ENCODE results near the gene TMEM167B. TPM values are rescaled to one million over a fixed set of nuclear protein-coding genes. Genes with fewer than 3 reads are reported as not detected.

Gene TMEM167B
- total RNA-seq, 4 donors from 2014 or later: 13.5 to 28.2 (median 19.5) TPM

GRCh38 chr1:109105881-109106280 lies 15.3 kb downstream of the TMEM167B start:
- Histone ChIP-seq H3K9me3 (no peaks in the 10 kb centered on the region), H3K36me3 (peaks cover 0 to 6% (median 0%) of the 10 kb centered on the region in 3 donors), H3K27ac (no peak overlapping the region), H3K4me1 (peaks cover 0 to 28% (median 0%) of the 10 kb centered on the region in 4 donors), H3K4me3 (no peak overlapping the region), H3K27me3 (no peaks in the 10 kb centered on the region)
- 81 to 83% methylated on average over 4 of the region's 4 CpGs for WGBS, 2 donors
- no peak for DNase-seq (ENCODE audit: low spot score in 2 of 2)
- TF ChIP-seq EP300 (IDR thresholded peaks at IDR 0.05) (no peak), CTCF (IDR thresholded peaks at IDR 0.05) (no peak), POLR2A (IDR thresholded peaks at IDR 0.05) (no peak)

DNA sequence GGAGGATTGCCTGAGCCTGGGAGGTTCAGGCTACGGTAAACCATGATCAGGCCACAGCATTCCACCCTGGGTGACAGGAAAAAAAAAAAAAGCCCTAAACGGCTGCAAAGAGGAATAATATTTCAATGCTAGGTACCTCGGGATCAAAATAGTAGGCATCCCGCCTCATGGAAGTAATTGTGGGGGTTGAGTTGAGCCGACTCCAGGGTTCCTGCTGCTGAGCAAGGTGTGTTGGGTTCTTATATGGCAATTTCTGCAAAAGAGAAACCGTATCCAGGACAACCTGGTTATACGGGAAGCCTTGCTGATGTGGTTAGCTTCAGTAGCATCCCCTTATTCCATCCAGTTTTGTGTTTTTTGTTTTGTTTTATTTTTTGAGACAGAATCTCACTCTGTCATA lies 17.2 kb downstream of the TMEM167B start:
- no peak overlapping the region for H3K27ac ChIP-seq
- H3K36me3 ChIP-seq: peaks cover 0 to 2% (median 0%) of the 10 kb centered on the region in 3 donors
- WGBS, 2 donors: 77 to 85% methylated on average over 7 of the region's 7 CpGs

GRCh38 chr1:109109906-109110305 lies 19.3 kb downstream of the TMEM167B start:
- H3K9me3 ChIP-seq: no peaks in the 10 kb centered on the region
- peaks cover 0 to 29% (median 16%) of the 10 kb centered on the region in 4 donors for H3K4me1 ChIP-seq
- no peak overlapping the region for H3K4me3 ChIP-seq
- no peak overlapping the region for H3K27ac ChIP-seq
- TF ChIP-seq CTCF (IDR thresholded peaks at IDR 0.05) (no peak), EP300 (IDR thresholded peaks at IDR 0.05) (no peak), POLR2A (IDR thresholded peaks at IDR 0.05) (no peak)
- no peak for DNase-seq (ENCODE audit: low spot score in 2 of 2)
- WGBS, 2 donors: 67 to 69% methylated on average over 3 of the region's 3 CpGs
- H3K27me3 ChIP-seq: peaks cover 0 to 12% of the 10 kb centered on the region in 2 donors
- no peaks in the 10 kb centered on the region for H3K36me3 ChIP-seq

More for the DNA sequence above, 17.2 kb downstream of the TMEM167B start:
- no peak for TF ChIP-seq EP300 (IDR thresholded peaks at IDR 0.05)
- TF ChIP-seq POLR2A (IDR thresholded peaks at IDR 0.05): no peak
- no peak for TF ChIP-seq CTCF (IDR thresholded peaks at IDR 0.05)
- H3K9me3 ChIP-seq: no peaks in the 10 kb centered on the region
- no peak for DNase-seq (ENCODE audit: low spot score in 2 of 2)
- no peak overlapping the region for H3K4me3 ChIP-seq
- peaks cover 0 to 18% (median 3%) of the 10 kb centered on the region in 4 donors for H3K4me1 ChIP-seq
- H3K27me3 ChIP-seq: no peaks in the 10 kb centered on the region

DNA sequence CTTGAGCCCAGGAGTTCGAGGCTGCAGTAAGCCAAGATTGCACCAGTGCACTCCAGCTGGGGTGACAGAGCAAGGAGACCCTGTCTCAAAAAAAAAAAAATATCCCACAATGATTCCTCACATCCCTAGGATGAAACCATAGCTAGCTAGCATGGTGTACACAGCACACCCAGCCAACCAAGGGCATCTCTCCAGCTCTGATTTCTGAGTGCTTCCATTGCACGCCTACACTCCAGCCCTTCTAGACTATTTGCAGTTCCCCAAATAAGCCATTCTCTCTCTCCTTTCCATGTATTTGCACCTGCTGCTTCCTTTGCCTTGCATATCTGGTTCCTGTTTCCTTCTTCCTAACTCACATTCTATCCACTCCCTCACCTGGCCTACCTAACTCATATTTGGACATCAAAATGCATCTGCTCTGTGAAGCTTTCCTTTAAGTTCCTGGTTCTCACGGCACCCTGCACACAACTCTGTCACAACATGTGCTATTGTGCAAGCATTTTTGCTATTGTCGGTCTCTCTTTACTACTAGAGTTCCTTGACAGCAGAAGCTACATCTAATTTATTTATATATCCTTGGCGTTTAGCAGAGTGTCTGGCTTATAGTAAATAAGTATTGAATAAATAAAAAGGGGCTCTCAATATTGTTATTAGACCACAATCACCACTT lies 21.0 kb downstream of the TMEM167B start:
- no peaks in the 10 kb centered on the region for H3K9me3 ChIP-seq
- DNase-seq (ENCODE audit: low spot score in 2 of 2): no peak
- no peaks in the 10 kb centered on the region for H3K36me3 ChIP-seq
- H3K4me3 ChIP-seq: no peak overlapping the region
- peaks cover 0 to 27% (median 16%) of the 10 kb centered on the region in 4 donors for H3K4me1 ChIP-seq
- no peak for TF ChIP-seq EP300 (IDR thresholded peaks at IDR 0.05)
- TF ChIP-seq CTCF (IDR thresholded peaks at IDR 0.05): no peak
- no peak for TF ChIP-seq POLR2A (IDR thresholded peaks at IDR 0.05)
- H3K27ac ChIP-seq: no peak overlapping the region
- H3K27me3 ChIP-seq: peaks cover 0 to 23% of the 10 kb centered on the region in 2 donors
- 71 to 74% methylated on average over 5 of the region's 5 CpGs for WGBS, 2 donors

- H3K27me3 ChIP-seq: peaks cover 0 to 23% of the 10 kb centered on the region in 2 donors
- H3K9me3 ChIP-seq: no peaks in the 10 kb centered on the region
- H3K36me3 ChIP-seq: no peaks in the 10 kb centered on the region
- H3K4me3 ChIP-seq: peak overlapping the region in 3 of 4 donors; percentile 2 to 52 (median 33)
- no peak for TF ChIP-seq POLR2A (IDR thresholded peaks at IDR 0.05)
- TF ChIP-seq EP300 (IDR thresholded peaks at IDR 0.05): no peak
- no peak for TF ChIP-seq CTCF (IDR thresholded peaks at IDR 0.05)
- DNase-seq (ENCODE audit: low spot score in 2 of 2): no peak
- WGBS, 2 donors: 30 to 31% methylated on average over 10 of the region's 10 CpGs
- peak overlapping the region in 2 of 4 donors; percentile 18 to 65 for H3K27ac ChIP-seq
- H3K4me1 ChIP-seq: peaks cover 0 to 27% (median 16%) of the 10 kb centered on the region in 4 donors
Measured at GRCh38 chr1:109112056-109112651, 21.6 kb downstream of the TMEM167B start.

Measured in tibial nerve (tissue), 4 donors.